ENCODE data around the gene FIBP. TPM values are rescaled to one million over a fixed set of nuclear protein-coding genes. Genes with fewer than 3 reads are reported as not detected.
A peak's percentile ranks its signal among the peaks of the same experiment; 100 is the strongest.

The FIBP gene
- total RNA-seq, 1 donor from 2014 or later: 44.0 TPM

DNA sequence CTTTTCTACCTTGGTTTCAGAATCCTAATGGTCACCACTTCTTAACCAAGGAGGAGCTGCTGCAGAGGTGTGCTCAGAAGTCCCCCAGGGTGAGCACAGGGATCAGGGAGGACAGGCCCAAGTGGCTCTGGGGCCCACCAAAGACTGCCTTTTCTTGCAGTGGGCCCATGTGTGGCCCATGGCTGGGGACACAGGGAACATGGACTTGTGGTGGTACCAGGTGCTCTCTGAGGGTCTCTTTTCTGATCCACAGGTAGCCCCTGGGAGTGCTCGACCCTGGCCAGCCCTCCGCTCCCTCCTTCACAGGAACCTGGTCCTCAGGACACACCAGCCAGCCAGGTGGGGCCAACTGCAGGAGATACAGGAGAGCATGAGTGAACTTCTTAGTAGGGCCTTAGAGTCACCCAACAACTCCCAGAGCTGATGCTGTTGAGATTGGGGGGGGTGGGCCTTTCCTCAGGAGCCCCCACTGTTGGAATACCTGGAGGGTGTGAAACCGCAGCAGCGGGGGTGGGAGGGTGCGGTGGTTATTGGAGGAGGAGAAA is 26.0 kb downstream of the FIBP start:
- peaks cover 36% of the 10 kb centered on the region for H3K4me1 ChIP-seq
- peak overlapping the region; percentile 98 for H3K27ac ChIP-seq
- no peaks in the 10 kb centered on the region for H3K9me3 ChIP-seq
- intact Hi-C loops (cut with DNase I): no loop called here
- peaks cover 59% of the 10 kb centered on the region for H3K36me3 ChIP-seq
- no peaks in the 10 kb centered on the region for H3K27me3 ChIP-seq (ENCODE audit: low read depth)
- ATAC-seq: no peak
- peak; percentile 47 for DNase-seq
- TF ChIP-seq, protein P1, sequence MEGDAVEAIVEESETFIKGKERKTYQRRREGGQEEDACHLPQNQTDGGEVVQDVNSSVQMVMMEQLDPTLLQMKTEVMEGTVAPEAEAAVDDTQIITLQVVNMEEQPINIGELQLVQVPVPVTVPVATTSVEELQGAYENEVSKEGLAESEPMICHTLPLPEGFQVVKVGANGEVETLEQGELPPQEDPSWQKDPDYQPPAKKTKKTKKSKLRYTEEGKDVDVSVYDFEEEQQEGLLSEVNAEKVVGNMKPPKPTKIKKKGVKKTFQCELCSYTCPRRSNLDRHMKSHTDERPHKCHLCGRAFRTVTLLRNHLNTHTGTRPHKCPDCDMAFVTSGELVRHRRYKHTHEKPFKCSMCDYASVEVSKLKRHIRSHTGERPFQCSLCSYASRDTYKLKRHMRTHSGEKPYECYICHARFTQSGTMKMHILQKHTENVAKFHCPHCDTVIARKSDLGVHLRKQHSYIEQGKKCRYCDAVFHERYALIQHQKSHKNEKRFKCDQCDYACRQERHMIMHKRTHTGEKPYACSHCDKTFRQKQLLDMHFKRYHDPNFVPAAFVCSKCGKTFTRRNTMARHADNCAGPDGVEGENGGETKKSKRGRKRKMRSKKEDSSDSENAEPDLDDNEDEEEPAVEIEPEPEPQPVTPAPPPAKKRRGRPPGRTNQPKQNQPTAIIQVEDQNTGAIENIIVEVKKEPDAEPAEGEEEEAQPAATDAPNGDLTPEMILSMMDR (IDR thresholded peaks at IDR 0.05): no peak
- H3K4me3 ChIP-seq: no peak overlapping the region

DNA sequence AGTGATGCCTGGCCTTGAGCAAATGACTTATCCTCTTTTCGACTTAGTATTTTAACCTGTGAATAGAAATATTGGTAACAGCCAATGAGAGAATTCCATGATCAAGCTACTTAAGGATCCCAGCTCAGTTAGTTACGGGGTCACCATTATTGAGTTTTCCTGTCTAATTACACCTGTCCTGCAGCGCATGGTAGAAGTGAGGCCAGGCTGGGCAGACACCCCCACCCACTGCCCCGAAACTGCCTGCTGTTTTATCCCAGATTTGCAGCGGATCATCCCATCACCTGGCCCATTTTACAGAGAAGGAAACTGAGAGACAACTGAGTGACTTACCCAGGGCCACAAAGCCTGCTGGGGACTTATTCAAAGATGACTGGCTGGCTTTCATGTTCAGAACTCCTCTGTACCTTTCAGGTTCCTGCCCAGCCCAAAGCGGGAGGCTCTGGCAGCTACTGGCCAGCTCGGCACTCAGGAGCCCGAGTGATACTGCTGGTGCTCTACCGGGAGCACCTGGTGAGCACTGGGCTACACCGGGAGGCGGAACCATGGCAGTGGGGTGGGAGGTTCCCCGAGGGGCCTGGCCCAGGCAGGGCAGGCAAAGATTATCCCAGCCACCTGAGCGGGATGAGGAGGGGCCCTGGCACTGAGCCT is 26.6 kb downstream of the FIBP start:
- Histone ChIP-seq H3K4me1 (peaks cover 38% of the 10 kb centered on the region), H3K27ac (peak overlapping the region; percentile 98), H3K36me3 (peaks cover 53% of the 10 kb centered on the region), H3K27me3 (ENCODE audit: low read depth) (no peaks in the 10 kb centered on the region), H3K9me3 (no peaks in the 10 kb centered on the region), H3K4me3 (peak overlapping the region; percentile 92)
- DNase-seq (peak; percentile 46), ATAC-seq (no peak)
- intact Hi-C loops (cut with DNase I): no loop called here
- TF ChIP-seq, protein P1 (IDR thresholded peaks at IDR 0.05): no peak

DNA sequence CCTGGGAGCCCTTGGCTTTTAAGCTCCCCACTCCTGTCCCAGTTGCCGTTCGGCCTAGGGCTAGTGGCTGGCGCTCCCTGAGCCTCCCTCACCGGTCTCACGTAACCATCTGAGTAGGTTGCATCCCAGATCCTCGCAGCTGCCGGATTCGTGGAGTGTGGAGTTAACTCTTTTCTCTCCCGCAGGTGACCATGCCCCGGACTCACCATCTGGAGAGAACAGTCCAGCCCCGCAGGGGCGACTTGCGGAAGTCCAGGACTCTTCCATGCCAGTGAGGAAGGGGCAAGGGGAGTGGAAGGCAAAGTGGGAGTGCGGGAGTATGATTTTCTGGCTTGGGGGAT is 27.1 kb downstream of the FIBP start:
- intact Hi-C loops (cut with DNase I): no loop called here
- Histone ChIP-seq H3K4me1 (peaks cover 43% of the 10 kb centered on the region), H3K27me3 (ENCODE audit: low read depth) (no peaks in the 10 kb centered on the region), H3K4me3 (peak overlapping the region; percentile 92), H3K9me3 (no peaks in the 10 kb centered on the region), H3K36me3 (peaks cover 49% of the 10 kb centered on the region), H3K27ac (peak overlapping the region; percentile 98)
- TF ChIP-seq, protein P1 (IDR thresholded peaks at IDR 0.05): no peak
- DNase-seq (no peak), ATAC-seq (no peak)

DNA sequence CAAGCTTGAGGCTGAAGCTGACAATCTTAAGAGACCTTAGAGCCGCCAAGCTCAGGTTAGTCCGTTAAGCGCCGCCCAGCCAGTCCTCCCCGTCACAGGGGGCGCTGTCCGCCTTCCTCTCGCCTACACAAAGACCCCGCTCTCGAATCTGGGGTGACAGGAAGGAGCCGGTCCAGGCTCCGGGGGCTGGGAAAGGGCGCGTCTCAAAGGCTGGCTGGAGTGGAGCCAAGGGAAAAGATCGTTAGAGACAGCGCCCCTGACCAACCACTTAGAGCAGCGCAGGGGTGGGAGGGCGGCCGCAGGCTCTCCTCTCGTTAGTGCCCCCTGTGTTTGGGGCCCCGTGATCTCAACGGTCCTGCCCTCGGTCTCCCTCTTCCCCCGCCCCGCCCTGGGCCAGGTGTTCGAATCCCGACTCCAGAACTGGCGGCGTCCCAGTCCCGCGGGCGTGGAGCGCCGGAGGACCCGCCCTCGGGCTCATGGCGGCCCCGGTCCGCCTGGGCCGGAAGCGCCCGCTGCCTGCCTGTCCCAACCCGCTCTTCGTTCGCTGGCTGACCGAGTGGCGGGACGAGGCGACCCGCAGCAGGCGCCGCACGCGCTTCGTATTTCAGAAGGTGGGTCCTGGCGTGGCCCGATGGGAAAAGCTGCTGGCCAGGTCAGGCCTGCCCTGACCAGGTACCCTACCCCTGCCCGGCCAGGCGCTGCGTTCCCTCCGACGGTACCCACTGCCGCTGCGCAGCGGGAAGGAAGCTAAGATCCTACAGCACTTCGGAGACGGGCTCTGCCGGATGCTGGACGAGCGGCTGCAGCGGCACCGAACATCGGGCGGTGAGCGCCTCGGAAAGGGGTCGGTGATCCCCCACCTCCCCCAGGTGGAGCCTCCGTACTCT is 27.8 kb downstream of the FIBP start, which contains the start of gene MUS81:
TSS of gene MUS81 (plus strand) at position 156 of the 887 bp plus-strand sequence. CDS start at position 477, 321 bp downstream.
- Histone ChIP-seq H3K4me1 (peaks cover 49% of the 10 kb centered on the region), H3K4me3 (peak within 1 kb of the TSS; percentile 92), H3K9me3 (no peaks in the 10 kb centered on the region), H3K36me3 (peaks cover 49% of the 10 kb centered on the region), H3K27me3 (ENCODE audit: low read depth) (no peaks in the 10 kb centered on the region), H3K27ac (peak within 1 kb of the TSS; percentile 98)
- intact Hi-C loops (cut with DNase I): no loop called here
- DNase-seq (peak; percentile 97), ATAC-seq (peak; percentile 79 to 82)
- TF ChIP-seq, protein P1 (IDR thresholded peaks at IDR 0.05): peak; percentile 86

- Histone ChIP-seq H3K4me1 (peaks cover 55% of the 10 kb centered on the region), H3K4me3 (peak overlapping the region; percentile 92), H3K9me3 (no peaks in the 10 kb centered on the region), H3K27me3 (ENCODE audit: low read depth) (no peaks in the 10 kb centered on the region), H3K36me3 (peaks cover 49% of the 10 kb centered on the region), H3K27ac (peak overlapping the region; percentile 98)
- DNase-seq (no peak), ATAC-seq (no peak)
- TF ChIP-seq, protein P1 (IDR thresholded peaks at IDR 0.05): no peak
- intact Hi-C loops (cut with DNase I): no loop called here
Measured at GRCh38 chr11:65859812-65860277, 28.4 kb downstream of the FIBP start.
